ENCODE measurements around the gene DGKZ. TPM values are rescaled to one million over a fixed set of nuclear protein-coding genes. Genes with fewer than 3 reads are reported as not detected.

The DGKZ gene
- total RNA-seq, 1 donor from 2014 or later = 32.1 TPM

DNA sequence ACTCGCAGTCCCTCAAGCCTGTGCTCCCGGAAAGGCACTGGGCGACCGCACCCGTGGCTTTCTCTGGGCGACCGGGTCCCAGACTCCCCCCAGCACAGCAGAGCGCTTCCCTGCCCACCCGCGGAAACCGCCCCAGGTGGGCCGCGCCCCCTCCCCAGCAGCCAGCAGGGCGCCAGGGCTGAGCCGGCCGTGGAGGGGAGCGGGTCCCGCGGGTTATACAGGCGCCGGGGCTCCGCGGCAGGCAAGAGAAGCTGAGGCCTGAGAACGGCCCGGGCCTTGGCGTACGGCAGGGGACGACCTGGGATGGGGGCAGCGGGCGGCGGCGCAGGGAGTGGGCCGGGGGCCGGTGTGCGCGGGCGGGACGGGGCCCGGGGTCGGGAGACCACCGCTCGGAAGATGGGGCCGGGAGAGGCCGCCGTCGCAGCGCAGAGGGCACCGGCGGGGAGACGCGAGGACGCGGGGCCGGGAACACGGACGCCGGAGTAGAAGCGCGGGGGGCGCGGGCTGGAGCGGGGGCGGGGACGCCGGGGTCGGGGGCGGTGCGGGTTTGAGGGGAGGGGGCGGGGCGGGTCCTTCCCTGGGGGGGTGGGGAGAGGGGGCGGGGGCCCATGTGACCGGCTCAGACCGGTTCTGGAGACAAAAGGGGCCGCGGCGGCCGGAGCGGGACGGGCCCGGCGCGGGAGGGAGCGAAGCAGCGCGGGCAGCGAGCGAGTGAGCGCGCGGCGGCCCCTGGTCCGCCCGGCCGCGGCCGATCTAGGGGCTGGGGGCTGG is 34.0 kb downstream of the DGKZ start, which contains the start of gene MDK:
Gene MDK (plus strand): TSS at position 622 of the 771 bp plus-strand sequence. CDS start 389 bp downstream, outside the sequence.
- no peak for DNase-seq (ENCODE audit: low read depth)

- DNase-seq (ENCODE audit: low read depth) = no peak
These were observed 34.8 kb downstream of the DGKZ start for GRCh38 chr11:46381819-46382645.

DNA sequence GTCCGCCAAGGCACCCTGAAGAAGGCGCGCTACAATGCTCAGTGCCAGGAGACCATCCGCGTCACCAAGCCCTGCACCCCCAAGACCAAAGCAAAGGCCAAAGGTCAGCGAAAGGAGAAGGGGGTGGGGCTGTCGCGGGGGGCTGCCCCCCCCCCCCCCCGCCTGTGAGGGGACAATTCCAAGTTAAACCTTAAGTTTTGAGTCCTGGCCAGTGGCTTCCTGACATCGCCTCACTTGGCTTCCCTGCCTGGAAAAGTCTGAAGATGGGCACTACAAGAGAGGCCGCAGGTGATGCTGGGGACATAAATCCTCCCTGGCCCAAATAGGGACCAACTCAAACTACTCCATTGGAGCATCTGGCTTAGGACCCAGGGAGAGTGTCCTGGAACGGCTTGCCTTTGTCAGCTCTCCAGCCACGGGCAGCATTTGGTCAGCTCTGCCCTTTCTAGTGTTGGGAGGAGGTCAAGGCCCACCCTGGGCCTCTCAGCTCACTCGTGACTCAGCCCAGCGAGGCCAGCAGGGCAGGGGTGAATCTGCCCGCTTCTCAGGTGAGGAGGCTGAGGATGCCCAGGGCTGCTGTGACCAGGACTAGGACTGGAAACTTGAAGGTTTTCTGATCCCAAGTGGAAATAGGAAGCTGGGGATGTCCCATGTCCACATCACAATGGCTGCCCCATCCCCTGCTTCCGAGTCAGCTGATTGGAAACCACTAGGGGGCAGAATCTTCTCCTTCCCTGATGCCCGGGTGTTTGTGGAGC is 35.6 kb downstream of the DGKZ start:
- no peak for DNase-seq (ENCODE audit: low read depth)

DNA sequence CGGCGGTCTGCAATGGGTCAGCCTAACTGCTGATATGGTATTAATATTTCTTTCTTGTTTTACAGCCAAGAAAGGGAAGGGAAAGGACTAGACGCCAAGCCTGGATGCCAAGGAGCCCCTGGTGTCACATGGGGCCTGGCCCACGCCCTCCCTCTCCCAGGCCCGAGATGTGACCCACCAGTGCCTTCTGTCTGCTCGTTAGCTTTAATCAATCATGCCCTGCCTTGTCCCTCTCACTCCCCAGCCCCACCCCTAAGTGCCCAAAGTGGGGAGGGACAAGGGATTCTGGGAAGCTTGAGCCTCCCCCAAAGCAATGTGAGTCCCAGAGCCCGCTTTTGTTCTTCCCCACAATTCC is 36.1 kb downstream of the DGKZ start:
- no peak for DNase-seq (ENCODE audit: low read depth)

DNA sequence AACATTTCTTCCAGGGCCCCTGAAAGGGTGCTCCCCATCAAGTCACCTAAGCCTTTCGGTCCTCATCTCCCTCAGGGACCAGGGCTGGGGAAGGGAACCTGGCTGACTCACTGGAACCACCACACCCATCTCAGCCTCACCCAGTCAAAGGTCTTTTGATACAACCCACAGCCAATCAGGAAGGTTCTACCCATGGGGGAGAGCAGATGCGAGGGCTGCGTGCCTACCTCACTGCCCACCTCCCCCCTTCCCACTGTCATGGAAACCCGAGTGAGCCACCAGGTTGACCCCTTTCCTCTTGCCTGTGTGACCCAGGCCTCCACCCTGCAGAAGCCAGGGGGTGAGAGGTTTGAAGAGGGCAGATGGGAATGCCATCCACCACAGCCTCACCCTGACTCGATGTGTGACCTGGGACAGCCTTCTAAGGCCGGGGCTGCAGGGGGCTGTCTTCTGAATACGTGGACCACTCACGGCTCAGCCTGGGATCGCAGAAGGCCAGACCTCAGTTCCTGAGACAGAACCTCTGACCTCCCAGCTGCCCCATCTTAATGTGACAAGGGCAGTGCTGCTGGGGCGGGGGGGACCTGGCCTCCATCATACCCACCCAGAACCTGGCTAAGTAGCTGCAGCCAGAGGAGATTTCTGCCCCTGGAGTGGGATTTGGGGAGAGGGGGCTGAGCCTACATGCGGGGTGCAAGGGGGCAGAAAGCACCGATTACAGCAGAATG is 36.9 kb downstream of the DGKZ start:
- no peak for DNase-seq (ENCODE audit: low read depth)

- DNase-seq (ENCODE audit: low read depth) = no peak
These were observed 38.1 kb downstream of the DGKZ start for GRCh38 chr11:46385169-46386004.

GRCh38 chr11:46386005-46386578 is 38.8 kb downstream of the DGKZ start:
- DNase-seq (ENCODE audit: low read depth) = no peak

DNA sequence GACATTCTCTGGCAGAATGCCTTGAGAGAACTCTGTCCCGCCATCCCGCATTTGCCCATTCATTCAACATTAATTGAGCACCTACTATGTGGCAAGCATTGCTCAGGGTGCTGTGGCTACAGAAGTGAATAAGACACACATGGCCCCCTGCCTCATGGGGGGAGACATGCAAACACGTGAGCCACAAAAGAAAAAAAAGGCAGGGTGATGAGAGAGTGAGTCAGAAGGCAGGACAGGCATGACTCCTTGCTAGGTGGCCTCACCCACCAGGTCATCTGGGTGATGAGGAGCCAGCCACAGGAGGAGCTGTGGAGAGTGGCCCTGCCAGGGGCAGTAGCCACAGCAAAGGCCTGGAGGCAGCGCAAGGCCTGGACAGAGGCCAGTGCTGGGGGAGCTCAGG is 39.4 kb downstream of the DGKZ start:
- peak; percentile 15 for DNase-seq (ENCODE audit: low read depth)

- DNase-seq (ENCODE audit: low read depth) = no peak
These were observed 40.2 kb downstream of the DGKZ start for GRCh38 chr11:46387456-46387855.

DNA sequence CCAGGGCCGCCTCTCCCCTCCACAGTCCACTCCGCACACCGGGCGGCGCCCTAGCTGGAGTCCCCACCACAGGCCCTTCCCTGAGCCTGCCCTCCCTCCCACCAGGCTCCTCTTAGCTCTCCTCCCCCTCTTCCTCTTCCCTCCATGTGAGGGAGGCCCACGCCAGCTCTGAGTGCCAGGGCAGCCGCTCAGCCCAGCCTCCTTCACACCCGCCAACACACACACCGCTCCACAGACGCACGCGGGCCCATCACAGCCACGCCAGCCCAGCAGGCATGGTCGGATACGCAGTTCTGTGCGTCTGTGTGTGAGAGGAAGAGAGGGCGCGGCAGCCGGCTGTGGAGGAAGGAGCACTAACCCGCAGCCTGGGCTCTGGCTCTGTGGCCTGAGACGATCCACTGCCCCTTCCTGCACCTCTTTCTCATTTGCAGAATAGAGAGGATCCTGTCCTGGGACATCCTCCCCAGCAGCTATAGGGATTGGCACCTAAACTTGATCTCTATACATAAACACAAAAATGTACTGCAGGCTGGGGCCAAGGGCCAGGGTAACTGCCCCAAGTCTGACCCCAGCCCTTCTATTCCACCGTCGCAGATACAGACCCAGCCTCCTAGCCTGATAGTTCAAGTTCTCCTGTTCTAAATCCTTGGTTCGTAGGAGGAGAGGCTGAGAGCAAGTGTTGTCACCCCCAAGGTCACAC is 40.8 kb downstream of the DGKZ start:
- no peak for DNase-seq (ENCODE audit: low read depth)

DNA sequence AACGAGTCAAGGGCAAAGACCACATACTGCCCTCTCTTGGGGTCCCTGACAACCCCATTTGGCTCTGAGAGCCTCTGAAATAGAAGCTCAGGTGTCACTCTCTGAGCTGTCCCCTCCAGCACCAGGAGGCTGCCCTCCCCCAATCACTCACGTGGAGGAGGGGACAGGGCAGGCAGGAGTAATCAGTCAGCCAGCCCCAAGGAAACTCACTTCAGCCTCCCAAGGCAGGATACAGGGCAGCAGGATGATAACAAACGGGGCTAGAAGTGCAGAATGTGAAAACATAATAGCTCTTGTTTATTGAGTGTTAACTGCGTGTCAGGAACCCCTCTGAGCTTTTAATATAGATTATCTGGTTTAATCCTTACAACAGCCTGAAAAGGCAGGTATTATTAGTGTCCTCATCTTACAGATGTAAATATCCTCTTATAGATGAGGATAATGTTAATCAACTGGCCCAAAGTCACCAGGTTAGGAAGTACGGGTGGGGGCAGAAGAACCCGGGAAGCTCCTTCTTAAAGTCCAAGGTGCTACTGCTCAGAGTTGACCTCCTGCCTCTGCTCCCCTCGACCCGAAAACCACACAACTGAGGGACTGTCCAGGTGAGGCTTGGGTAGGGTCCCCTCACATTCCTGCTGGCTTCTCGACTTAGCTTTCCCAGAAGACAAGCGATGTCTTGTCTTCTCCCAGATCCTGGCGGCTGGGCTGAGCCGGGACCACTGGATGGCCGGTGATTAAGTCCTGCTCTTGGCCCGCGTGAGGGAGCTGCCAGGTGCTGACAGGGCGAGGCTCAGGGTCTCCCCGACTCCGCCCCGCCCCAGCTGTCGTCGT is 41.6 kb downstream of the DGKZ start:
- DNase-seq (ENCODE audit: low read depth) = no peak

- DNase-seq (ENCODE audit: low read depth) = no peak
These were observed 42.4 kb downstream of the DGKZ start for GRCh38 chr11:46389450-46390330.

GRCh38 chr11:46390331-46391171 is 43.3 kb downstream of the DGKZ start:
- no peak for DNase-seq (ENCODE audit: low read depth)

- DNase-seq (ENCODE audit: low read depth) = no peak
These were observed 43.9 kb downstream of the DGKZ start for GRCh38 chr11:46391186-46391577.

- DNase-seq (ENCODE audit: low read depth) = no peak
These were observed 44.5 kb downstream of the DGKZ start, which contains the start of gene CHRM4 for GRCh38 chr11:46391578-46392420. Gene CHRM4 (minus strand): TSS chr11:46391776. CDS start chr11:46386557, 5,219 bp downstream.

Data from renal cortical epithelial cell (primary cell).